Measurements from ENCODE around the gene MAEA.
A peak's percentile ranks its signal among the peaks of the same experiment; 100 is the strongest.

The MAEA gene

DNA sequence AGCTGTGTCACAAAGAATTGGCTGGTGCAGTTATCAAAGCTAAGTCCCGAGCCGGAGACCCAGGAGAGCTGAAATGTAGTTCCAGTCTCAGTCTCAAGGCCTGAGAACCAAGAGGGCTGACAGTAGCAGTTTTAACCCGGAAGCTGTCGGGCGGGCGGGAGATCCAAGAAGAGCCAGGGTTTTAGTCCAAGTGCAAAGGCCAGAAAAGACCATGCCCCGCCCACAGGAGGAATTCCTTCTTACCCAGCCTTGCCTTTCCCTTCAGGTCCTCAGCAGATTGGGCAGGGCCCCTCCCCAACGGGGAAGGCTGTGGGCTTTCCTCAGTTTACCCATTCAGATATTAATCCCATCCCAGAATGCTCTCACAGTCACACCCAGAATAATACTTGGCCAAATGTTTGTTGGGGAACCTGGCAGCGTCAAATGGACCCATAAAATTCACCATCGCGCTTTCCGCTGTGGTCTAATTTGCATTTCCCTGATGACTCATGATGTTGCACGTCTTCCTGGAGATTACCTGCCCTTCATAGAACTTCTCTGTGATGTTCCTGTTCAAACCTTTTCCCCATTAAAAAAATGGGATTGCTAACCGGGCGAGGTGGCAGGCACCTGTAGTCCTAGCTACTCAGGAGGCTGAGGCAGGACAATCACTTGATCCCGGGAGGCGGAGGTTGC is 16.2 kb downstream of the MAEA start:
- no peak for DNase-seq

DNA sequence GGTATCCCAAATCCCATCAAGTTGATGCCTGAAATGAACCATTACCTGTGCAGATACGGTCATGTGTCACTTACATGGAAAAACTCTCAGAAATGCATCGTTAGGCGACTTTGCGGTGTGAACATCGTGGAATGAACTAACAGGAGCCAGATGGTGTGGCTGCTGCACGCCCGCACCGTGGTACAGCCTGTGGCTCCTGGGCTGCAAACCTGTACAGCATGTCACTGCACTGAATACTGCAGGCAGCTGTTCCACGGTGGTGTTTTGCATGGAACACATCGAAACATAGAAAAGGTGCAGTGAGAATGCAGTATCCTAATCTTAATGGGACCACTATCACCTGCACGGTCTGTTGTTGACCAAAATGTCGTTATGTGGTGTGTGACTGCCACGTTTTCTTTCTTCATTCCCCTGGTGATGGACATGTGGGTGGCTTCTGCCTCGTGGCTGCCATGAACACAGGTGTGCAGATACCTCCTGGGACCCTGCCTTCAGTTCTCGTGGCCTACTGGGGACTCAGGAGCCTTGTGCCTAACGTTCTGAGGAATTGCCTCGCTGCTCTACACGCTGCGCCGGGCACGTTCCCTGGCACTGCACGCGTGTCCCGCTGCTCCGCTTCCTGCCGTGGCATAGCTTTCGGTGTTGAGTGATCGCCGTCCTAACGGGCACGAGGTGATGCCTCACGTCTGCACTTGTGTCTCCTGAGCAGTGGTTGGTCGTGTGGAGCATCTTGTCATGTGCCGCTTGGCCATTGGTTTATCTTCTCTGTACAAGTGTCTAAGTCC is 18.5 kb downstream of the MAEA start:
- DNase-seq, result no peak

DNA sequence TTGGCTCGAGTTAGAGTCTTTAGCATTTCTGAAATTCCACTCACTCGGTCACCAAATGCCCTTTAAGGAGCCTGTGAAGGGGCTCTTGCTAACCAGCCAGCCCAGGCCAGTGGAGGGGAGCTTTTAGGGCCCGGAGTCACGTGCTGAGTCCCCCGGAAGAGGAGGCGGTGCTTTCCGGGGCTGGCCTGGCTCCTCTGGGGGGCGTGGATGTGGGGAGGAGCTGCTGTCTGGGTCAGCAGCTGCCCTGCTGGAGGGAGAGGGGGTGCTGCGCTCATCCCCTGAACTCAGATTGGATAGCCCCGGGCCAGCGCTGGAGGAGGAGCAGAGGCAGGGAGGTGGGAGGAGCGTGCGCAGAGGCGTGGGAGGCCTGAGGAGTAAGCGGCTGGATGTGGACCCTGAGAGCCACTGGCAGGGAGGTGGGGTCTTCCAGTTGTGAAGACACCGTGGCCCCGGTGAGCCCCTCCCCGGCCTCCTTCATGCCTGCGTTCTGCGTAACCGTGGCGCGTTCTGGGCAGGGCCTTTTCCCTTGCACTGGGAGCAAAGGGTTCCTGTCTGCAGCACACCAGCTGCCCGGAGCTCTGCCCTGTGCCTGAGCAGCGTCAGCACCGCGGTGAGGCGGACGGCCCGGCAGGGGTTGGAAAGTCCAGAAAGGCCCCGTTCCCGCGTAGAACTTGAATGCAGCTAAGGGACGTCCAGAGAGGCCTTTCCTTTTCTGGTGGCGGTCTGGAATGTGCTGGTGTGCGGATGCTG is 19.7 kb downstream of the MAEA start:
- no peak for DNase-seq

DNA sequence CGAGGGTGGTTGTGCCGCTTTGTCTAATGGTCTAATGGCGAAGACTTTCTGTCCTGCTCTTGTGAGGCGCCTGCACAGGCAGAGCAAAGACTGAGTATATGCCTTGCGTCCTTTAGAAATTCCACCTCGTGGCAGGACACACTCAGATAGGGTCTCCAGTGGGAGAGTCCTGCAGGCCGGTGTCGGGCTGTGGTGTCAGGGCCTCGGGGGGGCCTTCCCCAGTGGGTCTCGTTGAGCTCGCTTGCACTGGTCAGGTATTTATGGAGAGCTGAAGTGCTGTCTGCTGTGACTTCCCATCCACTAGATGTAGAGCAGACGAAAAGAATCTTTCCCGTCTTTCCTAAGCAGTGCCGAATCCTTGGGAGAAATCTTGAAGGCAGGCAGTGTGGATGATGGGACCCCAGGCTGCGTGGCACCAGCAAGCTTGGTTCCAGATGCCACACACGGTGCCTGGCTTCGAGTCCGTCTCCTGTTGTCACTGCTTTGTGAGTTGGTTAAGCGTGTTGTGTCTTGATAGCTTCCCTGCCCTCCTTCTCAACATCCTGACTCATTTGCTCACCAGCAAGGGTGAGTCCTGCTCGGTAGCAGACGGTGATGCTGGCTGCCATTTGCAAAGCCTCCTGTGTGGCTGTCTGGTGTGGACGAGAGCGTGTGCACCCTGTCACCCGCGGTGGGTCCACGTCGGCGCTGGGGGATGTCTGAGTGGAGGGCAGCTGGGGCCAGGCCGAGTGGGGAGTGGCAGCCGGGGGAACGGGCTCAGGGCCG is 20.5 kb downstream of the MAEA start:
- DNase-seq, result no peak

DNA sequence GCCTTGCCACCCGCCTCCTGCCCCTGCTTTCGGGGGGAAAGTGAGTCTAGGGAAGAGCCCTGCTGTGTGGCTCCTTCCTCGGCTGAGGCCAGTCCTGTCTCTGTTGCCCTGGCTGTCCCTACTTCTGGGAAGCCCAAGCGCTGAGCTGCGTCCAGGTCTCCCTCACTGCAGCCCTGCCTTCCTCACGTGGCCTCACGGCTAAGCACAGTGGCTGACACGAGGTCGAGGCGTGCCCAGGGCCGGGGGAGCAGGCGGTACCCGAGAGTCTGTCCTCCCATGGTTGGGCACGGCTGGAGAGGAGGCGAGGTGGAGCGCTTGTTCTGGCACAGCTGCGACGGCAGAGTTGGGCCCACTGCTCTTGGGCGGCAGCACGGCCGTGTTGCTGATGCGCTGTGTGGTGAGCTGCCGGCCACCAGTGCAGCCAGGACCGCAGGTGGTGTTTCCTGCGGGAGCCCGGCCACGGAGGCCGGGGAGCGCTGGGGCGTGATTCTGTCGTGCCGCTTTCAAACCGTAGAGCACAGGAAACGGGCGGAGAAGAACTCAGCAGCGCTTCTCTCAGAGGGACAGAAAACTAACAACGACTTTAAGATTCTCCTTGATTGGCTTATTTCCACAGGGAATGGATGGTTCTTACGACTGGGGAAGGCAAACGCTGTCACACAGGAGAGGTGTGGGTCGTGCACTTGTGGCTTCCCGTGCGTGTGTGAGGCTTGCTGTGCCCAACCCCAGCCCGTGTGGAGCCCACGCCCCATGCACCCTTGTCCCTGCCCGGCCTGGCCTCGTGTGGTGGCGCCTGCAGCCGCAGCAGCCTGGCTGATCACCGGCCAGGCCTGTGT is 21.3 kb downstream of the MAEA start:
- DNase-seq, result no peak

DNA sequence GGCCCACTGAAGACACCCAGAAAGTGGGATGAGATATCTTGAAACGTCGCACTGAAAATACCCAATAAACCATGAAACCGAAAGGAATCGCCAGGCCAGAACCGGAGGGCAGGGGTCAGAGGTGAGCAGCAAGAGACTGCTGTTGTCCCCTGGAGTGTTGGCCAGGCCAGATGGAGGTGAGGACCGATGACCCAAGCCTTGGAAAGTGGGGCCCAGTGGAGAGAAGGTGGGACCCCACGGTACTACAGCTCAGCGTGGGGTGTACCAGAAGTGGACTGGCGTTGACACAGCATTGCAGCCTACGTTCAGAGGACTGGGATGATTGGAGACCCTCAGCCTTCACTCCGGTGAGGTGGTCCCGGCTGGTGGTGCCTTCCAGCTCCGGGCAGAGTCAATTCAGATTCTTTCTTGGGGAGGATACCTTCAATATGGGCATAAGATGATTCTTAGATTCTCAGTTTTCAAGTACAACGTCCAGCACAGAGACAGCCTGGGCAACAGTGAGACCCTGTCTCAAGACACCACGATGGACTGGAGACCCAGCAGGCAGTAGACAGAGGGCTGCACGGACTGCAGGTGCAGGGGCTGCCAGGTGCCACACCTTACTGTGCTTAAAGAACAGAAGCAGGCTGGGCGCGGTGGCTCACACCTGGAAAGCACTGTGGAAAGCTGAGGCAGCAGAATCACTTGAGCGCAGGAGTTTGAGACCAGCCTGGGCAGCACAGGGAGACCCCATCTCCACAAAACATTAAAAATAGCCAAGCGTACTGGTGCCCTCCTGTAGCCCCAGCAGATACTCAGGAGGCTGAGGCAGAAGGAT is 23.3 kb downstream of the MAEA start:
- DNase-seq, result no peak

DNA sequence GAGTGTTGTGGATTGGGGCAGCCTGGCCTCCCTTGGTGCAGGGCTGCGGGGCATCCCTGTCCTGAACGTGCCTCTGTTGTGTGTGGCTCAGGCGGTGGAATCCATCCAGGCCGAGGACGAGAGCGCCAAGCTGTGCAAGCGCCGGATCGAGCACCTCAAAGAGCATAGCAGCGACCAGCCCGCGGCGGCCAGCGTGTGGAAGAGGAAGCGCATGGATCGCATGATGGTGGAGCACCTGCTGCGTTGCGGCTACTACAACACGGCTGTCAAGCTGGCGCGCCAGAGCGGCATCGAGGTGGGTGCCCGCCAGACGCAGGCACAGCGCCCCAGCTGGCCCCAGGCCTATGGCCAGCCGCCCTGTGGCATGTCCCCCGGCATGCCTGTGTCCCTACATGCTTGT is 25.6 kb downstream of the MAEA start:
- no peak for DNase-seq

DNA sequence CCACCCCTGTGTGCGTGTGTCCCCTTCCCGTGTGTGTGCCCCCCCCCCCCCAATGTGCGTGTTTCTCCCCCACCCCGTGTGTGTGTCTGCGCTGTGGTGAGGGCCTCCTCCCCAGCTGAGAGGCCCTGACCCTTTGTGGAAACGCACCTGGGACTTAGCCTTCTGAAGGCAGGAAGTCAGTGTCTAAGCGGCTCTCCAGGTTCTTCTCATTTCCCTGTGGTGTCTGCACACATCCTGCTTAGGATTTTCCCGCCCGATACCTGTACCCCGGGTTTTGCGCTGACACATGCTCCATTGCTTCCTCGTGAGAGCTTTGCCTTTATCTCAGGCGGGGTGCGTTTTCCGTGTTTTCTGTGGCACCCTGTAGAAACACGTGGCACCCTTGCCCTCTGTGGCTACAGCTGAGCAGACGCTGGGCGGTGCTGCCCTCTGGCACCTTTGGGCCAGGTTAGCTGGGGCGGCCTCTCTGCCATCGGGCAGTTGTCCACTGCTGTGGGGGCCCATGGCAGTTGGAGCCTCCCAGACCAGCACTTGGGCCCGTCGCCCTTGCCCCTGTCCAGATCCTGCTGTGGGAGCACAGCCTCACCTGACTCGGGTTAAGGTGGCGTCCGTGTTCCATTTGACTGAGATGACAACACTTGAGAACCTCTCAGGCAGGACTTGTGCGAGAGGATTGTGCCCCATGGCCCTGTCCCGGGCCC is 26.3 kb downstream of the MAEA start:
- DNase-seq, result no peak

DNA sequence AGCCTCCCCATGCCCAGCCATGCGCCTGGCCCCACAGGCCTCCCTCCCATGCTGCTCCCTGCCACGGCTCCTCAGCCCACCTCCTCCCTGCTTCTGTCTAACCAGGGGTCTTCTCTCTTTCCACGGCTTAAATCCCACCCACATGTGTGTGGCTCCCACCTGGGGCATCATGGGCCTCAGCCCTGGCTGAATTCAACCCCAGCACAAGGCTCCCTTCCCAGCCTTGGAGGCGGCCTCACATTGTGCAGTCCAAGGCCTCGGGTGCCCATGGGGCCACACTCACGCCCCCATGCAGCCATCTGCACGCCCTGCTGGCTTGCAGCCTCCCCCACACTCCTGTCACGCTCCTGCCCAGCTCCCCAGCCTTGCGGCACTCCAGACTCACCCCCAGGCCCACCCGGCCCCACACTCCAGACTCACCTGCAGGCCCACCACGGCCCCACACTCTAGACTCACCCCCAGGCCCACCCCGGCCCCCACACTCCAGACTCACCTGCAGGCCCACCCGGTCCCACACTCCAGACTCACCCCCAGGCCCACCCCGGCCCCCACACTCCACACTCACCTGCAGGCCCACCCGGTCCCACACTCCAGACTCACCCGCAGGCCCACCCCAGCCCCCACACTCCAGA is 27.0 kb downstream of the MAEA start:
- DNase-seq, result no peak

DNA sequence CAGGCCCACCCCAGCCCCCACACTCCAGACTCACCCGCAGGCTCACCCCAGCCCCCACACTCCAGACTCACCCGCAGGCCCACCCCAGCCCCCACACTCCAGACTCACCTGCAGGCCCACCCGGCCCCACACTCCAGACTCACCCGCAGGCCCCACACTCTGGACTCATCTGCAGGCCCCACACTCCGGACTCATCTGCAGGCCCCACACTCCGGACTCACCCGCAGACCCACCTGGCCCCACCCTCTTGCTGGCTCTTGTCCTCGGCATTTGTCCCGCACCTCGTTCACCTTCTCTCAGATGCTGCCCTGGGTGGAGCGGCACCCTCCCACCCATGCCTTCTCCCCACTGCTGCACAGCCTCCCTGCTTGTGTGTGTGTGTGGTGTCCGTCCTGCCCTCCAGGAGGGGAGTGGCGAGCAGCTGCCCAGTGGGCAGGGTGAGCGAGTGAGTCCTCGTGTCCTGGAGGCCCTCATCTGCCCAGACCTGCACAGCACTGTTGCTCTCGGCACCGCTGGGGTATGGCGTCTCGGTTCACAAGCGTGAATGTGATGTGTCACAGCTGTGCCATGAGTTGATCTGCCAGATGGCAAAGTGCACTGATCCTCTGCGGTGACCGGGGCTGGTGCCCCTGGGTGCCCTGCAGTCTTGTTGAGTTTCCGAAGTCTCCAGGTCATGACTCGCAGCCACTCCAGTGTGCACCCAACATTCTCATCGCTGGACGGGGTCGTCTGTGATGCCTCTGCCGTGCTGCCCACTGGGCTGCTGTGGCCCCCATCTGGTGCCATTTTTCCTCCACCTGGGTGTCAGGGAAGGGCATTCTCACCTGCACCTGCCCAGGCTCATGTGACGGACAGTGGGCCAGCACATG is 27.7 kb downstream of the MAEA start:
- no peak for DNase-seq

DNA sequence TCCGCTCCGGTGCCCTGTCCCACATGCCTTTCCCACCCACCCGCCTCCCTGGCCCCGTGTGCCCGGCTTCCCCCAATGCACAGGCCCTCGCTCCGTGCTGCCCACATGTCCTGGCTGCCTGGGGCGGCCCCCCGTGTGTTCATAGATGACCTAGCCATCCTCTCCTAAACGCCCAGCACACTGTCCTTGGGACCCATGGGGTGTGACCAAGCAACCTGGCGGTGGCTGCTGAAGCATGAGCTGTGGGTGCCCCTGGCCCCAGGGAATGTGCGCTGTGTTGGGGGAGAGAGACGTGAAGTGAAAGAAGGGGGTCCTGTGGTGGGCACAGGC is 28.3 kb downstream of the MAEA start:
- no peak for DNase-seq

DNA sequence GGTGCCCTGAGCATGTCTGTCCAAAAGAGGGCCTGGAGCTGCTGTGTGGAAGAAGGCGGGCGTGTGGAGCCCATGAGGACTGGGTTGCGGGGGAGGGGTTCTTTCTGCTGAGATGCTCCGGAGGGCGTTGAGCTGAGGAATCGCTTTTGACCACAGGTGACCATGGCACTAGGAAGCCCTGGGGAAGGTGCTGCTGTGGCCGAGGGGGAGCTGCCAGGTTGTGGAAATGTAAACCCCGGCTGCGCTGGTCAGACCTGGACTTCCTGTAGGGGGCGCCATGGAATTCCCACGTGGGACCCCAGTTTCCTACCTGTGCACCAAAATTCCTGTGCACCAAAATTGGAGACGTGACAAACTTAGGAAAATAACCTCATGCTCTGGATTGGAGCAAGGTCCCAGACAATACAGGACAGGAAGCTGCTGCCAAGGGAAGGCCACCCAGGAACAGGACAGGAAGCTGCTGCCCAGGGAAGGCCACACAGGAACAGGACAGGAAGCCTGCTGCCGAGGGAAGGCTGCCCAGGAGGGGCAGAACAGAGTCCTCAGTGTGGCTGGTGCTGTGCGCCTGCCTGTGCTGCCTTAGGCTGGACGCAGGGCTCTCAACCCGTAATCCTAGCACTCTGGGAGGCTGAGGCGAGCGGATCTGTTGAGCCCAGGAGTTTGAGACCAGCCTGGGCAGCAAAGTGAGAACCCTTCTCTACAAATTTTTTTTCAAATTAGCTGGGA is 29.0 kb downstream of the MAEA start:
- no peak for DNase-seq

DNA sequence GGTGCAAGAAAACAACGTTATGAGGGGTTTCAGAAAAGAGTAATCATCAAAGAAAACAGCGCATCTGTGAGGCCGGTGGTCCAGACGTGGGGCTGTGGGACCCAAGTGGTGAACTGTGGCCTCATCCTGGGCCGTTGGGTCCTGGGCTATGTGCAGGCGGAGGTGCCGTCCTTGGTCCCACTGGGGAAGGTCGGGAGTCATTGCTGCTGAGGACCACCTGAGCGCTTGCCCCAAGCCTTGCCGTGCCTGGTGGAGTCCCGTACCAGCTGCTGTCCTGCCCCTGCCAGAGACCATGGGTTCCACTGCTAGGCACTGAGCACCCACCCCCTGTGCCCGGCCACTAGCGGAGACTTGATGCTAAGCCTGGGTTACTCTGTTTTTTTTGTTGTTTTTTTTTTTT is 31.8 kb downstream of the MAEA start:
- no peak for DNase-seq

DNA sequence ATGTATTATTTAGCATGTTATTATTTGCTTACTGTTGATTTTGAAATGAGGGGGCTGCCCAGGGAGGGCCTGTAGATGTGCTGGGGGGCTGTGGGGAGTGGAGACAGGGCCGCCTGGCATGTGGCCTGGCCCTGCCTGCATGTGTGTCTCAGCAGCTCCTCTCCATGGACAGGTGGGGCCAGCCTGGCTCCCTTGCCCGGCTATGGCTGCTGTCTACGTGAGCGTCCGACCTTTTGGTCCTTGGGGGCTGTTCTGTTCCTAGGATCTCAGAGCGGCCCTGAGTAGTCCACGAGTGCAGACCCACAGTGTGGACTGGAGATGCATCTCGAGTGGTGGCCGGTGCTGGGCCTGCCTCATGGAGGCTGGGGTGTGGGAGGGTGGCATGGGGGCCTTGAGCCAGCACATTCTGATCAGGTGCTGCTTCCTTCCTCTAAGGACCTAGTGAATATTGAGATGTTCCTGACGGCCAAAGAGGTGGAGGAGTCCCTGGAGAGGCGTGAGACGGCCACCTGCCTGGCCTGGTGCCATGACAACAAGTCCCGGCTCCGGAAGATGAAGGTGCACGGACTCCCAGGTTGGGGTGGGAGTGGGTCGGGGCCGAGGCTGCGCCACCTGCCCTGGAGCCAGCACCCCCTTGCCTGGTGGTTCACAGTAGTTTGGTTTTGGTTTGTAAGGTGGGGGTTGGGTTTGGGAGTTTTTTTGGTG is 32.4 kb downstream of the MAEA start:
- no peak for DNase-seq

DNA sequence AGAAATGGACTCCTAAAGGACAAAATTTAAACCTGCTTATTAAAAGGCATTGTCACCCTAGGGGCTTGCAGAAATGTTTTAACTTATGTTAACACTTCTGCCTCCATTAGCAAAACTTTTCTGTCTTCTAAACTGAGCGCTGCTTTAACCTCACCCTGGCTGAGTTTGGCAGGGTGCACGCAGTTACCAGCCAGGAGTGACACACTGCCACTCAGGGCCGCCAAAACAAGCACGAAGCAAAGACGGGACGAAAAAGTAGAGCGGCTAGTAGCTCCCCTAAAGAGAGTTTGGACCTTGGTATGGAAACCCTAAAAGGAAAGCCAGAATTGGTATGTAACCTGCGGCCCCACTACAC is 33.6 kb downstream of the MAEA start:
- DNase-seq, result no peak

DNA sequence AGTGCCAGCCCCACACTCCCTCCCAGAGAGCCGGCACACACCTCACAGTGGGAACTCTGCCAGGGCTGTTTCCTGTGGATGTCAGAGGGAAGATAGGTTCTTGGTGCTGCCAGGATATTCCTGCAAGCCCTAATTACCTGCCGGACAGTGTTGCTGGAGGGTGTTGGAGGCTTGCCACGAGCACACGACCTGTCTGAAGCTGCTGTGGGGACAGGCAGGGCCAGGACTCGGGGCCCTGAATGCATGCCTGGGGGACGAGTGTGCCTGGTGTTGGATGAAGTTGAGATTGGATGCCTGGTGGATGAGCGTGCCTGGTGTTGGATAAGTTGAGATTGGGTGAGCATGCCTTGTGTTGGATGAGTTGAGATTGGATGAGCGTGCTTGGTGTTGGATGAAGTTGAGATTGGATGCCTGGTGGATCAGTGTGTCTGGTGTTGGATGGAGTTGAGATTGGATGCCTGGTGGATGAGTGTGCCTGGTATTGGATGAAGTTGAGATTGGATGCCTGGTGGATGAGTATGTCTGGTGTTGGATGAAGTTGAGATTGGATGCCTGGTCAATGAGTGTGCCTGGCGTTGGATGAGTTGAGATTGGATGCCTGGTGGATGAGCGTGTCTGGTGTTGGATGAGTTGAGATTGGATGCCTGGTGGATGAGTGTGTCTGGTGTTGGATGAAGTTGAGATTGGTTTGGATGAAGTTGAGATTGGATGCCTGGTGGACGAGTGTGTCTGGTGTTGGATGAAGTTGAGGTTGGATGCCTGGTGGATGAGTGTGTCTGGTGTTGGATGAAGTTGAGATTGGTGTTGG is 34.1 kb downstream of the MAEA start:
- peak; percentile 10 for DNase-seq
